Measurements from ENCODE around the gene ABCG4. TPM values are rescaled to one million over a fixed set of nuclear protein-coding genes. Genes with fewer than 3 reads are reported as not detected.
"Not testable (repeated sequence)": the region's sequence is repeated elsewhere in the genome, so short reads cannot be mapped to it uniquely, and the experiment has no call there.

Gene ABCG4
- total RNA-seq, 1 experiment from 2014 or later = 0.05 TPM

DNA sequence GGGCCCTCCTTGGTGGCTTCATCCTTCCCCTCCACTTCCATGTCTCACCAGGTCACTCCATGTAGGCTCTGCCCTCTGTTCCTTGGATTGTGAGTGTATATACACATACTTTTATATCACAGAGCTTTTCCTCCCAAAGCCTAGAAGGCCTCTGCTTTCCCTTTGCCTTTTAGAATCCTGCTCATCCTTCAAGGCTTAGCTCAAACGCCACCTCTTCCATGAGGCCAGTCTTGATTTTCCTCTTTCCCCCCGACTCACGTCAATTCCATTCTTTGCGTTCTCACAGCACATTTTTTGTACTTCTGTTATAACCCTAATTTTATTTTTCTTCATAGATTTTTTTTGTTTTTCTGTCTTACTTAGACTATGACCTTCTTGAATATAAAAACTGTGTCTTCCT, 3.8 kb downstream of the ABCG4 start:
- H3K4me1 ChIP-seq (replicated peaks) = no peaks in the 10 kb centered on the region; the same call in none of the 2 replicates
- no peak overlapping the region for H3K27ac ChIP-seq
- H3K4me3 ChIP-seq = no peak overlapping the region
- H3K27me3 ChIP-seq (replicated peaks) = no peaks in the 10 kb centered on the region
- no peak for DNase-seq (ENCODE audit: low read depth in 1 of 2, low spot score in 2 of 2)
- H3K36me3 ChIP-seq = no peaks in the 10 kb centered on the region
- no peaks in the 10 kb centered on the region for H3K9me3 ChIP-seq (replicated peaks)

DNA sequence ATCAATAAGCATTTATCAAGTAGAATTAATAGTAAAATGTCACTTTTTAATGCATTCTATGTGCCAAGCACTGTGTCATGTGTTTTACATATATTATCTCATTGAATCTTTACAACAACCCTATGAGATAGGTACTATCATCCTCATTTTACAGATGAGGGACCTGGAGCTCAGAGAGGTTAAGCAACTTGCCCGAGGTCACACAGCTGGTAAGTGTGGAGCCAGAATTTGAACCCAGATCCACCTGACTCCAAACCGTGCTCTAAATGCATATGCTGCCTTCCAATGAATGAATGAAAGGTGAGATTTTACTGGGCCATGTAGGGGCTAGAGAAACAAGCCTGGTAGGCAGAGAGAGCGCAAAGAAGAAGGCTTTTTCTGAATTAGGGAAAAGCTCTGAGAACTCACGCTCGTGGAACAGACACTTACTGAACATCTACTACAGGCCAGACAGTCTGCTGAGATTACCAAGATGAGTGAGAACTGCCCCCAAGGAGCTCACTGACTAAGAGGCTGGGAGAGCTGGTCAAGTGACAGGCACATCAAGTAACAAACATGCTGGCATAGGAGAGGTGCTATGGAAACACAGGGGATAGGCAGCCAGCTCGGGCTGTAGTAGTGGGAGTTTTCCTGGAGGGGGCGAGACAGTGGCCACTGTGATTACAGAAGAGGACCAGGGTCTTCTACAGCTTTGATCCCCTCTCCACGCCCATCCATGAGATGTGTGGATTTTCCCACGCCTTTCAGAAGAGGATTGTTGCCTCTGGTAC, 4.4 kb downstream of the ABCG4 start:
- no peak for DNase-seq (ENCODE audit: low read depth in 1 of 2, low spot score in 2 of 2)
- H3K27ac ChIP-seq = no peak overlapping the region
- H3K9me3 ChIP-seq (replicated peaks) = no peaks in the 10 kb centered on the region
- H3K27me3 ChIP-seq (replicated peaks) = no peaks in the 10 kb centered on the region
- H3K36me3 ChIP-seq = no peaks in the 10 kb centered on the region
- no peaks in the 10 kb centered on the region; the same call in none of the 2 replicates for H3K4me1 ChIP-seq (replicated peaks)
- no peak overlapping the region for H3K4me3 ChIP-seq

DNA sequence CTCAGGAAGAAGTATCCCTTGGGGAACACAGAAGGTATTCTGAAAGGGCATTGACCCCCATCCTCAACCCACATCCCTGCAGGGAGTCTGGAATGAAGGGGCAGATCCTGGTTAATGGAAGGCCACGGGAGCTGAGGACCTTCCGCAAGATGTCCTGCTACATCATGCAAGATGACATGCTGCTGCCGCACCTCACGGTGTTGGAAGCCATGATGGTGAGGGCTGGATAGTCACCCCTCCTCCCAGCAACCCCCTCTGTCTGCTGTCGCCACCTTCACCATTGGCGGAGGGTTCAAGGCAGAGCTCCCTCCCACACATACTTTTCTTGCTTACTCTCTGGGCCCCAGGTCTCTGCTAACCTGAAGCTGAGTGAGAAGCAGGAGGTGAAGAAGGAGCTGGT, 5.3 kb downstream of the ABCG4 start:
- H3K36me3 ChIP-seq = no peaks in the 10 kb centered on the region
- H3K27ac ChIP-seq = no peak overlapping the region
- no peaks in the 10 kb centered on the region for H3K27me3 ChIP-seq (replicated peaks)
- no peak for DNase-seq (ENCODE audit: low read depth in 1 of 2, low spot score in 2 of 2)
- H3K4me3 ChIP-seq = no peak overlapping the region
- no peaks in the 10 kb centered on the region; the same call in 1 of the 2 replicates for H3K4me1 ChIP-seq (replicated peaks)
- no peaks in the 10 kb centered on the region for H3K9me3 ChIP-seq (replicated peaks)

DNA sequence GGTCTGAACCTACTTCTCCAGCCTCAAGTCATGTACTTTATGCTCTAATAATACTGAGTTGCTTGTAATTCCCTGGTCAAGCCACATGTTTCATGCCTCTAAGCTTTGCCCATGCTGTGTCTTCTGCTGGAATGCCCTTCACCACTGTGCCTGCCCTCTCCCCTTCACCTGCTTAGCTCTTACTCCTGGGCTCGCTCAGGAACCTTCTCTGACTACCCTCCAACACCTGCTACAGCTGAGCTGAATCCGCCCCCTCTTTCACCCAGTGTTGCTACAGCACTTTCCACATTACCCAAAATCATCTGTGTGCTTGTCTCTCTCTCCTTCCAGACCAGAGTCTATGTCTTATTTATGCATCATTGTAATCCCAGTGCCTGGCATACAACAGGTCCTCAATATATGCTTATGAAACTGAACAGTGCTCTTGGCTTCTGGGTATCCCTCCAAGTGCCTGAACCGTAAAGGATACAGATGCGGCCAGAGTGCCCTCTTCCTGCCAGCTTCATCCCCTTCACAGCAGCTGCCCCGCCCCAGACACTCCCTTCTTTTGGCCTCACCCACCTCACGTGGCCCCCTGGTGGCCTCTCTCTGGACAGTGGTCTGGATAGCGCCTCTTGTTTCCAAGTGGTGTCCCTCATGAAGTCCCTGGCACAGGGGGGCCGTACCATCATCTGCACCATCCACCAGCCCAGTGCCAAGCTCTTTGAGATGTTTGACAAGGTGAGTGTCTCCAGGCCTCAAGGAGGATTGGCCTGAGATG, 7.1 kb downstream of the ABCG4 start:
- Histone ChIP-seq H3K36me3 (no peaks in the 10 kb centered on the region), H3K4me1 (replicated peaks) (no peaks in the 10 kb centered on the region)
- peak; percentile 14 to 53 for DNase-seq (ENCODE audit: low read depth in 1 of 2, low spot score in 2 of 2)

DNA sequence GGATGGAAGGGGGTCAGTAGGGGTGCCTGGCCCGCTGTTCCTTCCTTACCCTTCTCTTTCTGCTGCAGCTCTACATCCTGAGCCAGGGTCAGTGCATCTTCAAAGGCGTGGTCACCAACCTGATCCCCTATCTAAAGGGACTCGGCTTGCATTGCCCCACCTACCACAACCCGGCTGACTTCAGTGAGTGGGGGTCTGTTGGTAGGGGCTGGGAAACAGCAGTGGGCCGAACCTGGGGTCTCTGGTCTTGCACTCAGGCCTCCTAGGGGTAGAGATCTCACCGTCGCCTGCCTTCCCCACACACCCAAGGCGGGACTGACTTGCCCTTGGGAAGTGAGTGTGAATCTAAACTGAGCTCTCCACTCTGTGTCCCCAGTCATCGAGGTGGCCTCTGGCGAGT, 7.6 kb downstream of the ABCG4 start:
- Histone ChIP-seq H3K27ac (no peak overlapping the region), H3K36me3 (no peaks in the 10 kb centered on the region), H3K4me1 (replicated peaks) (no peaks in the 10 kb centered on the region), H3K9me3 (replicated peaks) (no peaks in the 10 kb centered on the region), H3K4me3 (no peak overlapping the region), H3K27me3 (replicated peaks) (no peaks in the 10 kb centered on the region)
- DNase-seq (ENCODE audit: low read depth in 1 of 2, low spot score in 2 of 2) = no peak

More for the DNA sequence above, 7.1 kb downstream of the ABCG4 start:
- Histone ChIP-seq H3K27me3 (replicated peaks) (no peaks in the 10 kb centered on the region), H3K9me3 (replicated peaks) (no peaks in the 10 kb centered on the region), H3K4me3 (no peak overlapping the region), H3K27ac (no peak overlapping the region)

DNA sequence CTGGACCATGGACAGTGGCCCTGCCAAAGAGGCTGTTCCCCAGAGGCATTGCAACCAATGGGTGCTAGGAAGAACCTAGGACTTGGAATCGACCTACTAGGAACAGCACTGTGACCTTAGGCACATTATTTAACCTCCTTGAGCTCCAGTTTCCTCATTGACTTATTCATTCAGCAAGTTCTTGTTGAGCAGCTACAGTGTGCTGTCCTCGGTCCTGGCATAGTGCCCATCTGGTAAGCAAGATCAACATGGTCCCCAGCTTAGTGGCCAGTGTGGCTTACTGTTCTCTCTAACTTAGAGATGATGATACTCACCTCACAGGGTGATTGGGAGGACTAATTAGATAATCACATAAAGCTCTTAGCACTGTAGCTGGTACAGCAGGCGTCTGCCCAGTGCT, 8.2 kb downstream of the ABCG4 start:
- no peak overlapping the region for H3K27ac ChIP-seq
- H3K36me3 ChIP-seq = no peaks in the 10 kb centered on the region
- no peak for DNase-seq (ENCODE audit: low read depth in 1 of 2, low spot score in 2 of 2)
- no peaks in the 10 kb centered on the region for H3K9me3 ChIP-seq (replicated peaks)
- H3K4me3 ChIP-seq = no peak overlapping the region
- no peaks in the 10 kb centered on the region for H3K27me3 ChIP-seq (replicated peaks)
- no peaks in the 10 kb centered on the region for H3K4me1 ChIP-seq (replicated peaks)

DNA sequence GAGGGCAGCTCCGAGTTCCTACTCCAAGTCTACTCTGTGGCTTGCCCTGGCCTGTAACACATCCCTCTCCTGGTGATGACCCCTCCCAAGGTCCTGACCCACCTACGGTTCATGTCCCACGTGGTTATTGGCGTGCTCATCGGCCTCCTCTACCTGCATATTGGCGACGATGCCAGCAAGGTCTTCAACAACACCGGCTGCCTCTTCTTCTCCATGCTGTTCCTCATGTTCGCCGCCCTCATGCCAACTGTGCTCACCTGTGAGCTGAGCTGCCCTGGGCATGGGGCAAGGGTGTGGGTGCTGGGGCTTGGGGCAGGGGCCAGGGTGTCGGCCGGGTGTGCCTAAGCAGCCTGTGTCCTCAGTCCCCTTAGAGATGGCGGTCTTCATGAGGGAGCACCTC, 9.6 kb downstream of the ABCG4 start:
- Histone ChIP-seq H3K4me3 (no peak overlapping the region), H3K27ac (no peak overlapping the region), H3K4me1 (replicated peaks) (no peaks in the 10 kb centered on the region), H3K36me3 (no peaks in the 10 kb centered on the region), H3K9me3 (replicated peaks) (no peaks in the 10 kb centered on the region), H3K27me3 (replicated peaks) (no peaks in the 10 kb centered on the region)
- DNase-seq (ENCODE audit: low read depth in 1 of 2, low spot score in 2 of 2) = no peak

DNA sequence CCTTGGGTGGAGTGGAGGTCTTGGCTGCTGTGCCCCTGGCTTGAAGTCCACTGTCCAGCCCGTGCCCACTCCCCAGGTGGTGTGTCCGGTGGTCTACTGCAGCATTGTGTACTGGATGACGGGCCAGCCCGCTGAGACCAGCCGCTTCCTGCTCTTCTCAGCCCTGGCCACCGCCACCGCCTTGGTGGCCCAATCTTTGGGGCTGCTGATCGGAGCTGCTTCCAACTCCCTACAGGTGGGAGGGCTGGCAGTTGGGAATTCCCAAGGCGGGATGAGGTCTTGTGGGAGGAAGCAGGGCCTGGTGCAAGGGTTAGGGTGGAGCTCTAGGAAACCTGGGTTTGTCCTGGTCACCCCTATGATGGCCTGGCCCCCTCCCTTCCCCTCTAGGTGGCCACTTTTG, 11.3 kb downstream of the ABCG4 start:
- no peaks in the 10 kb centered on the region for H3K27me3 ChIP-seq (replicated peaks)
- no peak for DNase-seq (ENCODE audit: low read depth in 1 of 2, low spot score in 2 of 2)
- H3K36me3 ChIP-seq = no peaks in the 10 kb centered on the region
- H3K27ac ChIP-seq = no peak overlapping the region
- H3K4me1 ChIP-seq (replicated peaks) = no peaks in the 10 kb centered on the region
- no peak overlapping the region for H3K4me3 ChIP-seq
- H3K9me3 ChIP-seq (replicated peaks) = no peaks in the 10 kb centered on the region

DNA sequence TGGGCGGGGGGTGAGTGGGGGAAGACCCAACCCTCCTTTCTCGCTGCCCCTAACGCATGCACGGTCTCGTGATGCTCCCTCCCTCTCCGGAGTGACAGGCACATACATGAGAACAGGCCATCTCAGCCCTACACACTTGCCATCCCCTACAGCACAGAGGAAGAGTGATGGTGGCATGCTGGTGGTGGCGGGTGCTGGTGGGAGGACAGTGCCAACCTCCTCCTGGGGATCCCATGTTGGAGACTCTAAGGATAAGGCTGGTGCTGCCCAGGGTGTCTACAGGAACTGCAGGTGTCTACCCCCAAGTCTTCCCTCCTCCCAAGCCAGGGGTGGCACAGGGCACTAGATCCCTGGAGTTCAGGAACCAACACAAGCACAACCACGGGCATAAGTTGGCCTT, 13.0 kb downstream of the ABCG4 start:
- Histone ChIP-seq H3K27me3 (replicated peaks) (no peaks in the 10 kb centered on the region), H3K36me3 (no peaks in the 10 kb centered on the region), H3K9me3 (replicated peaks) (no peaks in the 10 kb centered on the region), H3K4me1 (replicated peaks) (peaks cover 7% of the 10 kb centered on the region), H3K27ac (no peak overlapping the region), H3K4me3 (no peak overlapping the region)
- DNase-seq (ENCODE audit: low read depth in 1 of 2, low spot score in 2 of 2) = no peak

DNA sequence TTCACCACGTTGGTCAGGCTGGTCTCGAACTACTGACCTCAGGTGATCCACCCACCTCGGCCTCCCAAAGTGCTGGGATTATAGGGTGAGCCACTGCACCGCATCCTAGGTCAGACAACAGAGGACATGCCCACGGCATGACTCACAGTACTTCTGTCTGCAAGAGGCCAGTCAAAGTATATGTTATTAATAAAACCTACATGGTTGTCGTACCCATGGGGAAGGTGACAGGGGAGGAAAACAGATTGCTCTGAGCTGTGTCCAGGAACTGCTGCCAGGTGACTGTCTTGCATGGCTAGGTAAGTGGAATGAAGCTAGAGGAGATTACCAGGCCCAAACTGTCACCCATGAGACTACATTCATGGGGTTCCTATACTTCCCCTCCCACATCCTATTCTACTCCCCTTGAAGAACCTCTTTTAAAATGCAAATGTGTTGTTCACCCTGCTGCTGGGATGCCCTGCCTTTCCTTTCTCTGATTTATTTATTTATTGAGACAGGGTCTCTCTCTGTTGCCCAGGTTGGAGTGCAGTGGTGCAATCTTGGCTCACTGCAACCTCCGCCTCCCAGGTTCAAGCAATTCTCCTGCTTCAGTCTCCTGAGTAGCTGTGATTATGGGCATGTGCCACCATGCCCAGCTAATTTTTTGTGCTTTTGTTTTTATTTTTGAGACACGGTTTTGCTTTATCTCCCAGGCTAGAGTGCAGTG, 17.7 kb downstream of the ABCG4 start:
- Histone ChIP-seq H3K27ac (peak overlapping the region; percentile 28; the same call in 1 of the 2 replicates), H3K36me3 (no peaks in the 10 kb centered on the region), H3K27me3 (replicated peaks) (no peaks in the 10 kb centered on the region), H3K9me3 (replicated peaks) (no peaks in the 10 kb centered on the region), H3K4me1 (replicated peaks) (peaks cover 14% of the 10 kb centered on the region), H3K4me3 (no peak overlapping the region)
- peak; percentile 27 to 64 for DNase-seq (ENCODE audit: low read depth in 1 of 2, low spot score in 2 of 2)

DNA sequence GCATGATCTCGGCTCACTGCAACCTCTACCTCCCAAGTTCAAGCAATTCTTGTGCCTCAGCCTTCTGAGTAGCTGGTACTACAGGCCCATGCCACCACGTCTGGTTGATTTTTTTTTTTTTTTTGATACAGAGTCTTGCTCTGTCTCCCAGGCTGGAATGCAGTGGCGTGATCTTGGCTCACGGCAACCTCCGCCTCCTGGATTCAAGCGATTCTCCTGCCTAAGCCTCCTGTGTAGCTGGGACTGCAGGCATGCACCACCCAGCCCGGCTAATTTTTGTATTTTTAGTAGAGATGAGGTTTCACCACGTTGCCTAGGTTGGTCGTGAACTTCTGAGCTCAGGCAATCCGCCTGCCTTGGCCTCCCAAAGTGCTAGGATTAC, 18.2 kb downstream of the ABCG4 start:
- DNase-seq (ENCODE audit: low read depth in 1 of 2, low spot score in 2 of 2); H3K9me3 ChIP-seq (replicated peaks); H3K27ac ChIP-seq; H3K4me3 ChIP-seq; H3K36me3 ChIP-seq; H3K27me3 ChIP-seq (replicated peaks): not testable (repeated sequence)
- H3K4me1 ChIP-seq (replicated peaks) = peaks cover 14% of the 10 kb centered on the region

DNA sequence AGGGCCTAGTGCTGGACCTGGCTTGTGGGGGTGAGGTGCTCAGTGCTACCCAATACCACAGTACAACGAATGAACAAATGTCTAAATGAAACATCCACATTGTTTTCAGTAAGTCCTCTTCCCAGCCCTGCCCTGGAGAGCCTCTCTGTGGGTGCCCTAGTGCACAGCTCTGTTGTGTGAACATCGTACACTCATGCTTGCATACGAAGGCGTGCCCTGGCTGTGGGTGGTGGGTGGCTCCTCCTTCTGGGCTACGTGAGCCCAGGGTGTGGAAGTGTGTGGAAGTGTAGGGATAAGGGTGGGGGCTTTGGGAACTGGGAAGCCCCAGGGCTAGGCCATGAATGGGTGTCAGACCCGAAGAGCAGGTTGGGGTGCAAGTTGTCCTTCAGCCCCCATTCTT, 19.1 kb downstream of the ABCG4 start:
- Histone ChIP-seq H3K4me3 (no peak overlapping the region), H3K27me3 (replicated peaks) (no peaks in the 10 kb centered on the region), H3K4me1 (replicated peaks) (peaks cover 14% of the 10 kb centered on the region), H3K27ac (no peak overlapping the region), H3K9me3 (replicated peaks) (no peaks in the 10 kb centered on the region), H3K36me3 (no peaks in the 10 kb centered on the region)
- no peak for DNase-seq (ENCODE audit: low read depth in 1 of 2, low spot score in 2 of 2)

DNA sequence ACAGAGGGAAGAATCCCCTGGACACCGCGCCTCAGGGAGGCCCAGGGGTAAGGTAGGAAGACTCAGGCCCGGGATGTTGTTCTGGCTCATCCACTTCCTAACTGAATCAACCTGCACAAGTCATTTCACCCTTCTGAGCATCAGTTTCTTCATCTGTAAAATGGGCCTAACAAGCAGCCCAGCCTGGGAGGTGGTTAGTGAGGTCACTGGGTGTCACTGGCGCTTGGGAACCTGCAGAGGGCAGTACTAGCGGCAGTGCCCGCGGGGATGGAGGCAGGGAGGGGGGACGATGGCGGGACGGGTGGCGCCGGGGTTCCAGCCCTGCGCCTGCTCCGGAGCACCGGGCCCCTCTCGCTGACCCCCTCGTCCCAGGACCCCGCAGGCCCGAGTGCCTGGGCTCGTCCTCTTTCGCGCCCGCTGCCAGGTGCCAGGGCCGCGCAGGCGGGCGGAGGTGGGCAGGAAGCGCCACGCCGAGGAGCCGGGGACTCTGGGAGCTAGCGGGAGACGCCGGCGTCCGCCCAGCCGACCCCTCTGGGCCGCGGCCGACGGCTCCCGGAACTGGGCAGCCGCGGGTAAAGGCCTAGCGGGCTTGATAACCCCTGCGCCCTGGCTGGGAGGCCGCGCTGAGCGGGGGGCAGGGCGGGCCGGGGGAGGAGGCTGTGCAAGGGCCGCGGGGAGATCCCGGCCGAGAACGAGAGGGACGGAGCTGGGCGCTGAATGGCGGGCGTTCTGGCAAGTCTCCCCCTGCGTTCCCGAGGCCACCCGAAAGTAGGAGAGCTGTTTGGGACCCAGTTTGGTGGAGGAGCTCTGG, 19.8 kb downstream of the ABCG4 start, which contains the start of gene NLRX1:
TSS of gene NLRX1 (plus strand) at position 255 of the 811 bp plus-strand sequence. CDS start 2,679 bp downstream, outside the sequence.
- peak within 1 kb of the TSS; percentile 96 for H3K27ac ChIP-seq
- peak; percentile 63 to 79 for DNase-seq (ENCODE audit: low read depth in 1 of 2, low spot score in 2 of 2)
- H3K9me3 ChIP-seq (replicated peaks) = no peaks in the 10 kb centered on the region
- no peaks in the 10 kb centered on the region for H3K27me3 ChIP-seq (replicated peaks)
- H3K36me3 ChIP-seq = no peaks in the 10 kb centered on the region
- H3K4me3 ChIP-seq = peak within 1 kb of the TSS; percentile 82
- H3K4me1 ChIP-seq (replicated peaks) = peaks cover 14% of the 10 kb centered on the region

Measured in SJSA1 (cell line).